Measurements from ENCODE around the gene GNG3.
"Not testable (repeated sequence)": the region's sequence is repeated elsewhere in the genome, so short reads cannot be mapped to it uniquely, and the experiment has no call there.

GNG3 gene

DNA sequence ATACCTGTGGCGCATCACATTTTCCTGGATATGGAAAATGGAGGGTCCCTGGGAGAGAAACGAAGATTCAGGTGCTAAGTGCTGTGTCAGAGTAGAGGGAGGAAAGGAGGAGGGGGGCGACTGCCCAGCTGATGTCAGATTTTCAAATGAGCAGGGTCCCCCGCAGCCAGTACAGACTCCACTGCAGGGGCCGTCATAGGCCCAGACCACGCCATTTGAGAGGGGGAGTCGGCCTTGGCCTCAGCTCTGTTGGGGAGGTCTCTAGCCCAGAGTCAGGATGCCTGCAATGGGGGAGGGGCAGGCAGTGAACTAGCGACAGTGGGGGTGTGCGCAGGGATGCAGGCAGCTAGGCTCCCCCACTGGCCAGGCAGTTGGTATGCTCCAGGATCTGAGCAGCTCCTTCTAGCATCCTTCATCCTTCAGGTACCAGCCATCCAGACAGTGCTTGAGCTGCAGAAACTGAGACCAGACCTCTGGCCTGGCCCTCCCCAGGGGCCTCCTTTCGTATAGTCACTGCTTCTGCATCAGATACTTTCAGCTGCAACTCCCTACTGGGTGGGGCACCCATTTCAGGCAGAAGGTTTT lies at the start of gene GNG3, which contains the start of gene BSCL2:
TSS of gene GNG3 (plus strand) at position 400 of the 585 bp plus-strand sequence. CDS start 620 bp downstream, outside the sequence.
TSS of gene BSCL2 (minus strand) at position 148 of the 585 bp plus-strand sequence. CDS start 229 bp downstream, outside the sequence.
- no peak for DNase-seq (ENCODE audit: low read depth)

DNA sequence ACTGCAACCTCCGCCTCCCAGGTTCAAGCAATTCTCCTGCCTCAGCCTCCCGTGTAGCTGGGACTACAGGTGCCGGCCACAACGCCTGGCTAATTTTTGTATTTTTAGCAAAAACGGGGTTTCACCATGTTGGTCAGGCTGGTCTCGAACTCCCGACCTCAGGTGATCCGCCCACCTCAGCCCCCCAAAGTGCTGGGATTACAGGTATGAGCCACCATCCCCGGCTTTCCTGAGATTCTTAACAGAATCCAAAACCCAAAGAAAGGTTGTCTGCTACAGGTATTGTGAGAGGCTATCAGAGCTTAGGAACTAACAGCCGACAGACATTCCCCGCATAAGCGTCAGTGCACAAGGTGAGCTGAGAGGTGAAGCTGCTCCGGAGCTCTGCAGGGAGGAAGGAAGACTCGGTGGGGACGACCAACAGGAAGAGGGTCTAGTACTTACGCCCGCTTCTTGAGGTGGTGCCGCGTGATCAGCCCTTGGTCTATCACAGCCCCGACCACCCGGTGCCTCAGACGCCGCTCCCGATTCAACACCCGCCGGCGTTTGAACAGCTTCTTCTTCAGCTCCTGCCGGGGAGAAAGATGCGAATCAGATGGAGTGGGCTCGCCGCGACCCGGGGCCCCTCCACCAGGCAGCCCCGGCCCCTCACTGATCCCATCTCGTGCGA lies 42.9 kb upstream of the GNG3 start:
- no peak for DNase-seq (ENCODE audit: low read depth)

DNA sequence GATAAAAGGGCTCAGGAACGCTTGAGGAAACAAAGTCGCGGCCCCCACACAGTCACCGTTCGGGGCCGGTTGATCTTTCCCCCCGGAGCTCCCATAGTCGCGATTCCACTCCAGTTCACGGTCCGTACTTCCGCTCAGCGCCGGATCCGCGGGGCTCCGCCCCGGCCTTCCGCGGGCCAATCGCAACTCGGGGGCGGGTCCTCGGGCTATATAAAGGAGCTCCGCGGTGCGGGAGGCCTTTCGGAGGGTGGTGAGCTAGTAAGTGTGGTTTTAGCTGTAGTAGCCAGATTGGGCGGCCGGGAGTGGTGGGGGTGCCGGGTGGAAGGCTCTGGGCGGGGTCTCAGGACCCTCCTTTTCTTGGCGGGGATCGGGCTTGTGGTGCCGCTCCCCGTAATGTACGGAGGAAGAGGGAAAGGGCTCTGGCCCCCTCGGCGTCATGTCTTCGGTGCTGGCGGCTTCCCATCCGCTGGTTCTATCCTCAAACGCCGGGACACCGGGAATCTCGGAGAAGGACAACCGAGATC lies 42.3 kb upstream of the GNG3 start, which contains the start of the genes C11orf98 and CSKMT:
TSS of gene C11orf98 (minus strand) at position 136 of the 524 bp plus-strand sequence. CDS start at position 95, 41 bp downstream.
TSS of gene CSKMT (plus strand) at position 238 of the 524 bp plus-strand sequence. CDS start 568 bp downstream, outside the sequence.
- DNase-seq (ENCODE audit: low read depth) = peak; percentile 85

DNA sequence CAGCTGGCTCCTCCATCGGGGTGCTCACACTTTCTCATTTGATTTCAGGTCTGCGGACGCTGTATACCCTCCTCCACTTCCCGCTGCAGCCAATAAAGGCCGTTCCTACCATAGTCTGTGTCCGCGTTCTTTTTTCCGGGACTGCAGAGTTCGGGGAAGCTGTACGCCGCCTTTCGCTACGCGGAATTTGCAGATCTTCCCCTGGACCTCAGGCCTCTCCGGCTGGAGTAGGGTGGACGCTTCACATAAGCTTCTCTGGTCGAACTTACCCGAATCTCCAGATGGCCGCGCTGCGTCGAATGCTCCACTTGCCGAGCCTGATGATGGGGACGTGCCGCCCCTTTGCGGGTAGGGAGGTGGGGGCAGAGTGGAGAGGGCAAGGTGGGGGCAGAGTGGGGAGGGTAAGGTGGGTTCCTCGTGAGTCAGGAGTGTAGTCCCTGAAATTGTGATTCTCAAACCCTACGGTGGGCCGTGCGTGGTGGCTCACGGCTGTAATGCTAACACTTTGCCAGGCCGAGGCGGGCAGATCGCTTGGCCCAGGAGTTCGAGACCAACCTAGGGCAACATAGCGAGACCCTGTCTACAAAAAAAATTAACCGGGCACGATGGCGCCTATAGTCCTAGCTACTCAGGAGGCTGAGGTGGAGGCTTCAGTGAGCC lies 41.7 kb upstream of the GNG3 start:
- peak; percentile 31 for DNase-seq (ENCODE audit: low read depth)

DNA sequence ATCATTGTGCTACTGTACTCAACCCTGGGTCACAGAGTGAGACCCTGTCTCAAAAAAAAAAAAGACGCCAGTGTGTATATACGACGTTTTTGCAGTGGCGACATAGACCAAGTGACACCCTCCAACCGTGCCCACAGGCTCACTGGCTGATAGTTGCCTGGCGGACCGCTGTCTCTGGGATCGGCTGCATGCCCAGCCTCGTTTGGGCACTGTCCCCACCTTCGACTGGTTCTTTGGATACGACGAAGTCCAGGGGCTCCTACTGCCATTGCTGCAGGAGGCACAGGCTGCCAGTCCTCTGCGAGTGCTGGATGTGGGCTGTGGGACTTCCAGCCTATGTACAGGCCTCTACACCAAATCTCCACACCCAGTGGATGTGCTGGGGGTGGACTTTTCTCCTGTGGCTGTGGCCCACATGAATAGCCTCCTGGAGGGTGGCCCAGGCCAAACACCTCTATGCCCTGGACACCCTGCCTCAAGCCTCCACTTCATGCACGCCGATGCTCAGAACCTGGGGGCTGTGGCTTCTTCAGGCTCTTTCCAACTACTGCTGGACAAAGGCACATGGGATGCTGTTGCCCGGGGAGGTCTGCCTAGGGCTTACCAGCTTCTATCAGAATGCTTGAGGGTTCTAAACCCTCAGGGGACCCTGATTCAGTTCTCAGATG lies 41.1 kb upstream of the GNG3 start:
- no peak for DNase-seq (ENCODE audit: low read depth)

DNA sequence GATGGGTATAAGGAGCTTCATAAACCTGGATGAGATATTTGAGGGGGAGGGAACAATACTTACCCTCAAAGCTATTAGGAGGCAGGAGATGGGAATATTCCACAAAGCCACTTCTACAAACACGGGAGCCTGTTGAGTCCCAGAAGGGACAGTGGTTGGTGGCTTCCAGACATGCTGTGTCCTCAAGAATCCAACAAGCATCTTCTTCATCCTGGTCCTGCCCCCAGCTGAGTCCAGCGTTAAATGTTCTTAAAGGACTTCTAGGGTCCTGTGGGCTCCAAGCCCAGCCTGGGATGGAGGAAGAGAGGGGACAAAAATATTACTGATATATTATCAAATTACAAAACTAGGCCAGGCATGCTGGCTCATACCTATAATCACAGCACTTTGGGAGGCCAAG lies 40.0 kb upstream of the GNG3 start:
- no peak for DNase-seq (ENCODE audit: low read depth)

DNA sequence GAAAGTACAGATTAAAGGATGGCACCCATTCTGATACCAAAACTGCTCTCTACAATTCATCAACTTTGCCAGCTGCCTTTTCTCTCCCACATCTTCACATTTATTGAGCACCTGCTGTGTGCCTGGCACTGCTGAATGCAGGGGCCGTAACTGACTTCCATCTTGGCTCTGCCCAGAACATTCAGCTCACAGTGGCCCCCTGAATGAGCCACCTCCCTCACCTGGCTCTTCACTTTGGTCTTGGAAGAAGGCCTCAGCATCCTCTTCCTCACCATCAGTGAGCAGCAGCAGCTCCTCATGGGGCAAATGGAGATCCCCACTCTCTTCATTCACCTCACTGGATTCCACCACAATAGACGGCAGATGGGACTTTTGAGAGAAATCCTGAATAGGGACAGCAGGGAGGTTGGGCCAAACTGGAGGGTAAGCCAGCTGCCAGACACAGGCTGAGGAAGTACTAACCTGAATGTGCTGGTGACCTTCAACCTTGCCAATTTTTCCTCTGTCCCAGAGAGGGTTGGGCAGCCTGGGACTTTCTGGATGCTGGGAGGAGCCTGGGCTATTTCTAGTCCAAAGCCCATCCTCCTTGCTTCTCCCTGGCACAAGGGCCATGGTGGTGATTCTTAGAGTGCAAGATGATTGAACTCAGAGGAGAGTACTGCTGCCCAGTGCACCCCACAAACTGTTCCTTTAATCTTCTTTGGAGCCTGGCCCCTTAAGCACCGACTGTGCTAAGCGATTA lies 37.9 kb upstream of the GNG3 start:
- DNase-seq (ENCODE audit: low read depth) = no peak

DNA sequence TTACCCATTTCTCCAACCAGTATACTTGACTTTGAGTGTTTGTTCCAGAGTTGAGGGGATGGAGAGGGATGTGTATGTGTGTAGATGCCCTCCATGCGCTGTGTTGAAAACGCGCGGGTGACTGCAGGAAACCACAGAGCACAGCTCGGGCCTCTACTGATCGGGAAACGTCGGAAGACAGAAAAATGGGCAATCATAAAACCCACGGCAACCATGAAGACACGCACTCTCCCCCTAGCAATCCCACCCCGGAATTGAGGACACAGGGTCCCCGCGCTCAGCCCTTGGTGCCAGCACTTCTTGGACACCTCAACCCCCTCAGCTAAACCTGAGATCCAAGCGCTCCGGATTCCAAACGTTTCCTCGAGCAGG lies 36.3 kb upstream of the GNG3 start:
- DNase-seq (ENCODE audit: low read depth) = no peak

DNA sequence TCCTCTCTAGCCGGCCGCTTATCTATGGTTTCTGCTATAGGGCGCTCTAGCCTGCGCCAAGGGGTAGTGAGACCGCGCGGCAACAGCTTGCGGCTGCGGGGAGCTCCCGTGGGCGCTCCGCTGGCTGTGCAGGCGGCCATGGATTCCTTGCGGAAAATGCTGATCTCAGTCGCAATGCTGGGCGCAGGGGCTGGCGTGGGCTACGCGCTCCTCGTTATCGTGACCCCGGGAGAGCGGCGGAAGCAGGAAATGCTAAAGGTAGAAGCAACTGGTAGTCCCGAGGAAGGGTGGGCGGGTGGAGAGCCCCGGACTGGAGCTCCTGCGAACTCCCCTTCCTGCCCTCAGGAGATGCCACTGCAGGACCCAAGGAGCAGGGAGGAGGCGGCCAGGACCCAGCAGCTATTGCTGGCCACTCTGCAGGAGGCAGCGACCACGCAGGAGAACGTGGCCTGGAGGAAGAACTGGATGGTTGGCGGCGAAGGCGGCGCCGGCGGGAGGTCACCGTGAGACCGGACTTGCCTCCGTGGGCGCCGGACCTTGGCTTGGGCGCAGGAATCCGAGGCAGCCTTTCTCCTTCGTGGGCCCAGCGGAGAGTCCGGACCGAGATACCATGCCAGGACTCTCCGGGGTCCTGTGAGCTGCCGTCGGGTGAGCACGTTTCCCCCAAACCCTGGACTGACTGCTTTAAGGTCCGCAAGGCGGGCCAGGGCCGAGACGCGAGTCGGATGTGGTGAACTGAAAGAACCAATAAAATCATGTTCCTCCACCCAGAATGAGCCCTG lies 35.7 kb upstream of the GNG3 start, which contains the start of the genes LBHD1 and UQCC3:
TSS of gene LBHD1 (minus strand) at position 660 of the 782 bp plus-strand sequence. CDS start 2,236 bp downstream, outside the sequence.
TSS of gene UQCC3 (plus strand) at position 66 of the 782 bp plus-strand sequence. CDS start at position 139, 73 bp downstream.
- DNase-seq (ENCODE audit: low read depth) = peak; percentile 73

DNA sequence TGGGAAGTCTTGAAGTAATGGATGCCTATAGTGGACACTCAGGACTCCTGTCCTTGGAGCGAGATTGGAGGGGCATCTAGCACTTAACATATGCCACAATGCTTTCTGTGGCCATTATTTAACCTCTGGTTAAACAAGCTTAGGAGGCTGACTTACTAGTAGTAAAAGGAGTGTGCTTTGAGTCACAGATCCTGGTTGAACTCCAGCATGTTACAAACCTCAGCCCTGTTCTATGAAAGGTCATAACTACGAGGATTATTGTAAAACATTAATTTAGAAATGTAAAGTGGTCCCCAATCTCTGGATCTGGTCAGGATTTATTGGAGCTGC lies 34.3 kb upstream of the GNG3 start:
- no peak for DNase-seq (ENCODE audit: low read depth)

DNA sequence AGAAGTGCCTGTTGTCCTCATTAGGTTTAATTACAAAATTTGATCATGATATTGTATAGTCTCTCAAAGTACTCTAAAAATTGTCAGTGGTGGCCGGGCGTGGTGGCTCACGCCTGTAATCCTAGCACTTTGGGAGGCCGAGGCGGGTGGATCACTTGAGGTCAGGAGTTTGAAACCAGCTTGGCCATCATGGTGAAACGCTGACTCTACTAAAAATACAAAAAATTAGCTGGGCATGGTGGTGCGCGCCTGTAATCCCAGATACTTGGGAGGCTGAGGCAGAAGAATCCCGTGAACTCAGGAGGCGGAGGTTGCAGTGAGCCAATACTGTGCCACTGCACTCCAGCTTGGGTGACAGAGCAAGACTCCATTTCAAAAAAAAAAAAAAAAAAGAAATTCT lies 32.1 kb upstream of the GNG3 start:
- DNase-seq (ENCODE audit: low read depth) = not testable (repeated sequence)

DNA sequence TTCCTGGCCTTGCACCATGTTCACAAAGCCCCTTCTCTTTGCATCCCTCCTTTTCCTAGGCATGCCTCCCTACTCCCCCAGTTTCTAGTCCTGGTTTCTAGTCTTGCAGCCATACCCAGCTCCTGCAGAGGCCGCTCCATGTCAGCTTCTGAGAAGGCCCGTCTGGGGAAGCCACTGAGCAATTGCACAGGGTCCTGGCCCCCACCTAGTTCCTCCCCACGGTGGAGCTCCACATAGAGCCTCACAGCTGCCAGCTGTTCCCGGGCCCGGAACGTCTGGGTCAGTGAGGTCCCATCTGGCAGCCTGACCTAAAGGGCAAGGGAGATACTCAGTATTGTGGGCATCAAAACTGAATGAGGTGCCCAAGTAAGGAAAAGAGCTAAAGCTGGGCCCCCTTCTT lies 30.8 kb upstream of the GNG3 start:
- DNase-seq (ENCODE audit: low read depth) = no peak

DNA sequence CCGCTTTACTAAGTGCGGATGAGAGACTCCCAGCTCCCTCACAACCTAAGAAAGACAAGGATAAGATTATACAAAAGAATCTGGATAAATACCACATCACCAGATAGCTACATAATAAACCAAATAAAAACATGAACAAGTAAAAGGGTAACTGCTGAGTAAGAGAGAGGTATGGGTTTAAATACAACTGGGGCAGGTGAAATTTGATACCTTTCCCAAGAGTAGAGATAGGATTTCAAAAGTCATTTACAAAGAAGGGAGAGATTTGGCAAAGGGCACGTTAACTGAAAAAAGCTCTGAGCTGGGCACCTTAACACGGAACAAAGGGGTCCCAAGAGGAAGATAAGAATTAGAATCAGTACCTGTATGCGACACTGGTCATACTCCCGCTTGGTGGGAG lies 30.3 kb upstream of the GNG3 start:
- no peak for DNase-seq (ENCODE audit: low read depth)

DNA sequence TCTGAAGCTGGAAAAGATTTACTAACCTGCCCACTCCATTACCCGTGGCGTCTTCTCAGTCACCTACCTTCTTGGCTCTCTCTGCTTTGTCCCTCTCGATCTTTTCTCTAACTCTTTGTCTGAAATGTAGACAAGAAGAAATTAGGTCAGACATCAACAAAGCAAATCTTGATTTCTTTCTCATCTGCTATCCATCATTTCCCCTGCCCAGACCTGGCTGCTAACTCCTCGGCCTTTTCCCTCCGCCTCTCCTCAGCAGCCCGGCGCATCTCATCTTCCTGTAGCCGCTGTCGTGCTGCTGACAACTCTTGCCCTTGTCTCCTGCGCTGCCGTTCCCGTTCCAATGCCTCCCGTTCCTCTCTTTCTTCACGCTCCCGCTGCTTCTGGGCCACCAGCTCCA lies 29.8 kb upstream of the GNG3 start:
- DNase-seq (ENCODE audit: low read depth) = no peak

DNA sequence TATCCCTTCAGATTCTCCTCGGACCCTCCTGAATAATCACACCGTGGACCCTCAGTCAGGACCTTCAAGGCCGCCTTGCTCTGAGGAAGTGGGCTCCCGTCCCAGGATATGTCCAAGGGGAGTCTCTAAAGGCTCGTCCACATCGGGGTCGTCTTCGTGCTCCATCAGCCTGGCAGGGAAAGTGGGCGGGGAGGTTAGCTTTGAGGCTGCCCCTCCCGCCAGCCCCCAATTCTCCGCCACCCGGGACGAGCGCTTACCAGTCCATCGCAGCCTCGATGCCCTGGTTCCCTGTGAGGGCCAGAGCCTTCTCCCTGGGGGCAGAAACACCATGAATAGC lies 29.1 kb upstream of the GNG3 start:
- no peak for DNase-seq (ENCODE audit: low read depth)

DNA sequence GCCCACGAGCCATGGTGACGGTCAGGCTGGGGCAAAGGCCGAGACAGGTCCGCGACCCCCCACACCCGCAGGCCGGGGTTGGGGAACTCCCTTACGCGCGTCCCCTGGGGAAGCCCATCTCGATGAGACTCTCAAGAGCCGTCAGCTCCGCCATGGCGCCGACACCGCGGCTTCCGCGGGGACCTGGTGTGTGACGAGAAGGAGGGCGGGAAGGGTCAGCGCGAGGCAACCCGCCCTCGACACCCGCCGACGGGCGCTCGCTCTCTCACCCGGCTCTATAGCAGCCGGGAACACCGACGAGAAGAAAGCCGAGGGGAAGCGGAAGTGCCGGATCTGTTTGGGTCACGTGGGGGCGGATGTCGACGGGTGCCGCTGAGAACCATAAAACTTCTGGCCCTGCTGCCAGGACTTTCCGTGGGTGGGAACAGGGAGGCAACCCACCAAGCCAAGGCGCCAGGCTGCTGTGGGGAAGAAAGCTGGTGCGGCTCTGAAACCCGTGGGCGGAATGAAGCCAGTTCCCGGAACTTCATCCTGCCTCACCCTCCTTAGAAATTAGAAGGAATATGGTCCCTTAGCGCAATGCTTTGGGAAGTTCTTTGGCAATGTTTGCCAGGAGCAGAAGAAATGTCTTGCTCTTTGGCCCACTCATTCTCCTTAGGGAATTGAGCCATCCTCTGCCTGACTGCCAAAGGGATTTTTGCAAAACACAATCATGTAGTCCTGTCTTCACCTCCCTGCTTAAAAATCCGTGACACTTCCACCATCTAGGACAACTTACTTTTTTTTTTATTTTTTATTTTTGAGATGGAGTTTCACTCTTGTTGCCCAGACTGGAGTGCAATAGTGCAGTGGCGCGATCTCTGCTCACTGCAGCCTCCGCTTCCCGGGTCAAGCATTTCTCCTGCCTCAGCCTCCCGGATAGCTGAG lies 28.4 kb upstream of the GNG3 start, which contains the start of gene UBXN1:
TSS of gene UBXN1 (minus strand) at position 304 of the 927 bp plus-strand sequence. CDS start at position 154, 150 bp downstream.
- peak; percentile 91 for DNase-seq (ENCODE audit: low read depth)

DNA sequence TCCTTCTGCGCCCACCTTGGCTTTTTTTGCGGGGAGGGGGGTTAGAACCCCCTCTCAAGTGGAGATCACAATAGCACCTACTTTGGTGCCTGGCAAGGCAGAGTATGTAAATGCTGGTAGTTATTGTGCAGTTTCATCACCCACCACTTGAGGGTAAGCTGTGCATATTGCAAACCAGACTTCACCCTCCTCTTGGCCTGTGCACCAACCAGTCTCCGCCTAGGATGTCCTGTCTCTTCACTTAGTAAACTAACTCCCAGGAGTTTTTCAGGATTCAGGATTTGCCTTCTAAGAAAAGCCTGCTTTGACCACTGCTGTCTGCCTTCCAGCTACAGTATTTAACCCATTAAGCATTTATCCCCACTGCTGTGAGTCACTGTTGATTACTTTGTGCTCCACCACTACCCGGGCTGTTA lies 26.6 kb upstream of the GNG3 start:
- DNase-seq (ENCODE audit: low read depth) = peak; percentile 88

DNA sequence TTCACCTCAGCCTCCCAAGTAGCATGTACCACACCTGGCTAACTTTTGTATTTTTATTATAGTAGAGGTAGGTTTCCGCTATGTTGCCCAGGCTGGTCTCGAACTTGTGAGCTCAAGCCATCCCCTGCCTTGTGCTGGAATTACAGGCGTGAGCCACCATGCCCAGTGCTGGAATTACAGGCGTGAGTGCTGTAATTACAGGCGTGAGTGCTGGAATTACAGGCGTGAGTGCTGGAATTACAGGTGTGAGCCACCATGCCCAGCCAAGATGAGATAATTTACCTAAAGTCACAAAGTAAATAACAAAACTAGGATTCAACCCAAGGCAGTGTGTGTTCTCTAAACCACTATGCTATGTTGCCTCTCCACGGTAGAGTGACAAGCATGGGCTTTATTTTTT lies 25.0 kb upstream of the GNG3 start:
- DNase-seq (ENCODE audit: low read depth) = no peak

Data from stromal cell of bone marrow (primary cell).